Adipose tissue (tissue), 3 donors: Measurements from ENCODE around the gene CCDC182. TPM values are rescaled to one million over a fixed set of nuclear protein-coding genes. Genes with fewer than 3 reads are reported as not detected.

ENCODE experiments used
- H3K27ac ChIP-seq: one replicate; pipeline ENCODE4 v1.5.1; 2013; ENCODE audit warnings: low read depth, low read length
- WGBS, 3 donors: extraction: QIAGEN DNeasy Blood & Tissue Kit; methylation state at CpG; one replicate each; pipeline ENCODE4 v1.1.7; 2013; 5-methylcytosine and 5-hydroxymethylcytosine counted together
- polyA plus RNA-seq, 3 donors: library from polyadenylated mRNA; stranded (reverse); fragments of 200-250 nt; gene quantifications; one replicate each; pipeline ENCODE4 v1.2.3, GENCODE V29; 2013
- donor health status: healthy with polysubstance abuse.
- donor health status: Bipolar disorder and iron deficiency.
- donor health status: healthy.

The CCDC182 gene
- polyA plus RNA-seq, 3 donors = not detected

DNA sequence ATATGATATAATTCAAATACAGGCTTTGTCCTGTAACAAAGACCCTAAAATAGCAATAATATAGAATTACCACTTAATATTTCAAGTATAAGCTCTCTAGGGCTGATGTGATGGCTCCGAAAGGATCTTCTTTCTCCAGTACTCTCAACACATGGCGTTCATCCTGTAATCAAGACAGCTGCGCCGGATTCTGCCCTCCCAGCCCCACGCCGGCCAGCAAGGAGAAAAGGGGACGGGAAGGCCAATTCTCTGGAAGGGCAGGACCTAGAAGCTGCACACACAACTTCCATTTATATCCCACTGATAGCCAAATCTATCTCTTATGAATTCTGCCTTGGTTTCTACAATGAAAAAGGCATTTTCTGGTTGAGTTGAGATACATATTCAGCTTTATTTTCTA lies 32.0 kb downstream of the CCDC182 start:
- H3K27ac ChIP-seq = no peak overlapping the region
- 83 to 89% (median 86%) methylated on average over 7 of the region's 7 CpGs for WGBS, 3 donors

DNA sequence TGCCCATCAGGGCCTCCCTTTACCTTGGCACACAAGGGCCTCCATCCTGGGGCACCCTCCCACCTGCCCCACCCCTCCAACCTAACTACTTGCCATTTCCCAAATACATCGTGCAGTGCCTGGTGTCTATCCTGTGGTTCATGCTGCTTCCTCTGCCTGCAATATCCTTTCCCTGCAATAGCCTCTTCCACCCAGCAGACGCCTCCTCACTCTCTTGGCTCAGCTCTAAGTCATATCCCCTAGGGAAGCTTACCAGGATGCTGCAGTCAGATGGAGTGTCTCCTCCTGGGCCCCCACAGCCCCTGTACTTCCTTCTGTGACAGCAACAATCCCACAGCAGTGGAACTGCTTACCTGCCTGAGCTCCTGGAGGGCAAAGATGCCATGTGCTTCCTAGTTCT lies 36.7 kb downstream of the CCDC182 start:
- 22 to 76% (median 31%) methylated on average over 2 of the region's 2 CpGs for WGBS, 3 donors
- H3K27ac ChIP-seq = no peak overlapping the region

DNA sequence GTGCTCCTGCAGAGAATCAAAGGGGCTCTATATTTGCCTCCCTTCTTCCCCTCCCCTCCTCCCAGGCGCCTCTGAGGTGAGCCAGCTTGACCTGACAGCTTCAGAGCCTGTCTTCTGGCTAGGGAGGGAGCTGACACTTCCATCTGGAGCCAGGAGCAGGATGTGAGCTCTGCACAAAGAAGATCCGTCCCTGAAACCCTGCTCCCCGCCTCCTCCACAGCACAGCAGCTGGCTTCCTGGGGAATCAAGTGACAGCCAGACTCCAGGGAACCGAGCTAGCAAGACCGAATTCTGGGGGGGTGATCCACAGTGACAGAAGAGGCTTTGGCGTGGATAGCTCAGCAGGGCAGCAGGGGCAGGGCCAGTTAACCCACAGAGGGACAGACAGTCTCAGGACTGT lies 37.2 kb downstream of the CCDC182 start:
- H3K27ac ChIP-seq = no peak overlapping the region
- 28 to 41% (median 32%) methylated on average over 6 of the region's 6 CpGs for WGBS, 3 donors

DNA sequence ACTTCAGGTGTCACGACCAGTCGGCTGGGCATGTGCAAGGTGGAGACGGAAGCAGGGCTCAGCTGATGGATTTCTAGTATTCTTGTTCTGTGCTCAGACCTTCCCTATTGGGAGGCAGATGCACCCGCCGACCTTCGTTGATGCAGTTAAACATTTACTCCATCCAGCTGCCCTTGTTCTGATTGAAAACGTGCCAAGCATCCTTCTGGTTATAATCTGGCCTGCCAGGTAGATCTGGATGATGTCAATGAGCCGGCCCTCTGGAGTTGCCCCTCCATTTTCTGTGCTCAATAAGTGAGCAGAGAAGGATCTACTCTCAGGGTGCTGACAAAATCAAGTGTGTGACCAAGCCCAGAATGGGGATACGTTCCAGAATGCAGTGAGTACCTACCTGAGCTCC lies 38.3 kb downstream of the CCDC182 start:
- H3K27ac ChIP-seq = no peak overlapping the region
- WGBS, 3 donors = 41 to 89% (median 75%) methylated on average over 9 of the region's 9 CpGs

DNA sequence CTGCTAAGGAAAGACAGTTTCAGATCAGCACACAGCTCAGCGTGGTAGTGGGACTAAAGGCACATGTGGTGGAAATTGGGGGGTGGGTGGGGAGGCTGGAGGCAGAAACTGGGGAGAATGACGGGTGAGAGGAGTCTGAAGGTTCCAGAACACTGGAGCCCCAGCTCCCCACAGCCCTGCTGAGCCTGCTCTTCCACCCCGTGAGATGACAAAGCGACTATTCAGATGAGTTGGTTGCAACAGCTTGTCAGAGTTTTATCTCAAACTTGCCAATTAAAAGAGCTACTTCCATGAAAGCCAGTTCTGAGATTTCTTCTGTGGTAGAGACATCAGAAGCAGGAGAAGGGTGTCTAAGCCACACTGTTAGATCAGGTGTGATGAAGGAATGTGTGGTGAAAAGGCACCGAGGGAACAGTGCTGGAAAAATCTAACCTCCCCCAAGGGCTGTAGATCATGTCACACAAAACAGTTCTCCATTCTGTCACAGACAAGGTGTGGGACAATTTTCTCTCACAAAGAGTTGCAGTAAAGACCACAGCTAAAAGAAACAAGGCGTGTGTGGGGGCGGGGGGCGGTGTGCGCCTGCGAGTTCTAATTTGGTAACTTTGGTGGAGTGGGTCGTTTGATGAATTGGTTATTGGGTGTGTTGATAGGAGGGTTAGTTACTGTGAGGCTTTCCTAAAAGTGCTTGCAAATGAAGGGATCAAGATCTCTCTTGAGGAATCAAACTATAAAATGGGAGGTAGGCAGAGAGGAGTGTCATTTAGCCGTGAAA lies 39.0 kb downstream of the CCDC182 start:
- WGBS, 3 donors = 52 to 78% (median 66%) methylated on average over 12 of the region's 12 CpGs
- no peak overlapping the region for H3K27ac ChIP-seq

DNA sequence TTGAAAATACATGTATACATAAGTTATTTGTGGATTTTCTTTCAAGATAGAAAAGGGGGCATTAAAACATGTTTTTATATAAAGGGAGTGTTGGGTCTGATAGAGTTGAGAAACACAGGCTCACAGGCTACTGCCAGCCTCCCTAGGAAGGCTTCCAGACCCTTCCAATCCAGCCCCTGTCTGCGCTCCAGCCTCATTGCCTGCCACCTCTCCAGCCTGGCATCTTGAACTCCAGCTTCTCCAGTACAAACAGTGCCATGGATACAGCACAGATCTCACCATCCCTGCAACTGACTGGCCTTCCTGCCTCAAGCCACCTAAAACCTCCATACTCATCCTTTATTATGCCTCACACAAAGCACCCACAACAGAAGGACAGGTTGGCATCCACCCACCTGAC lies 40.7 kb downstream of the CCDC182 start:
- 95 to 100% (median 100%) methylated on average over 1 of the region's 1 CpG for WGBS, 3 donors
- H3K27ac ChIP-seq = no peak overlapping the region

DNA sequence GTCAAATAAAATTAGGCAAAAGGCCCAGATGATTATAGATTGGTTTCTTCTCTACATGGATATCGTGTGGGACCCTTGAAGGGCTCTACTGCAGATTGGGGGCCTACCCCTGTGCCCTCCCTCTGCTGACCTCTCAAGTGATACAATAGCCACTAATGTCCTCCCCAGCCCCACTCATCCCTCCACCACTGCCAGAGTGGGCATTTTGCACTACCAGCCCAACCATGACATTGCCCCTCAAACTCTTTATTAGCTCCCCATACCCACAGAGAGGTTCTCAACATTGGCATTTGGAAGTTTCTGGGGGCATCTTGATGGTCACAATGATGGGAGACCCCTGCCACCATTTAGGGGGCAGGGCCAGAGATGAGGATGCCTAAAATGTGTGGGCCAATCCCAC lies 41.8 kb downstream of the CCDC182 start:
- 96 to 100% (median 96%) methylated on average over 1 of the region's 1 CpG for WGBS, 3 donors

DNA sequence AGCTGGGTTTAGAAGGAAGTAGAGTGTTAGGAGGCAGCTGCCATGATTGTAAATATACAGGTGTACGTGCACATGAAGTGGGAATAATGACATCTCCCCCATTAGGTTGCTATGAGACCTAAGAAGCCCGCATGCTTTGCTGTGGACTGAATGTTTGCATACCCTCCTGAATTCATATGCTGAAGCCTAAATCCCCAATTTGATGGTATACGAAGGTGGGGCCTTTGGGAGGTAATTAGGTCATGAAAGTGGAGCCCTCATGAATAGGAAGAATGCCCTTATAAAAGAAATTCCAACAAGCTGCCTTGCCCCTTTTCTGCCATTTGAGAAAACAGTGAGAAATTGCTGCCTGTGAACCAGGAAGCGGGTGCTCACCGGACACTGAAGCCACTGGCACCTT lies 44.0 kb downstream of the CCDC182 start:
- 91 to 97% (median 93%) methylated on average over 5 of the region's 5 CpGs for WGBS, 3 donors
- H3K27ac ChIP-seq = no peak overlapping the region

More for the DNA sequence above, 41.8 kb downstream of the CCDC182 start:
- H3K27ac ChIP-seq = no peak overlapping the region

DNA sequence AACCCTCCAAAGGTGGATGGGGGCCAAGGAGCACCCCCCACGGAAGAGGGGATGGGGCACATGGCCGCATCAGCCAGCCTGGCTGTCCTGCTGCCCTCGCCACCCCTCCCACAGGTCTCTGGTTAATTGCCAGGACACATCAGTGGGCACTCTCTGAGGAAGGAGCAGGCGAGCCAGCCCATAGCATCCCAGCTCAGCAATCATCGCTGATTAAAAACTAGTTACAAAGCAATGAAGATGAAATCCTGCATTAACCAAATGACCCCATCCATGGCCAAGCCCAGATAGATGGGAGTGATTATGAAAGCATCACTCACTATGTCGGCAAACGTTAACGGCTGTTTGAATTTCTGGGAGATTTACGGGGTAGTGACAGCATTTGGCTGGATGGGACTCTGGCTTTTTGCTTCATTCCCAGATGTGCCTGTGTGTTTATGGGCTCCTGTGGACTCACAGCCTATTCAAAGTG lies 45.3 kb downstream of the CCDC182 start:
- no peak overlapping the region for H3K27ac ChIP-seq
- WGBS, 3 donors = 54 to 71% (median 68%) methylated on average over 9 of the region's 9 CpGs

DNA sequence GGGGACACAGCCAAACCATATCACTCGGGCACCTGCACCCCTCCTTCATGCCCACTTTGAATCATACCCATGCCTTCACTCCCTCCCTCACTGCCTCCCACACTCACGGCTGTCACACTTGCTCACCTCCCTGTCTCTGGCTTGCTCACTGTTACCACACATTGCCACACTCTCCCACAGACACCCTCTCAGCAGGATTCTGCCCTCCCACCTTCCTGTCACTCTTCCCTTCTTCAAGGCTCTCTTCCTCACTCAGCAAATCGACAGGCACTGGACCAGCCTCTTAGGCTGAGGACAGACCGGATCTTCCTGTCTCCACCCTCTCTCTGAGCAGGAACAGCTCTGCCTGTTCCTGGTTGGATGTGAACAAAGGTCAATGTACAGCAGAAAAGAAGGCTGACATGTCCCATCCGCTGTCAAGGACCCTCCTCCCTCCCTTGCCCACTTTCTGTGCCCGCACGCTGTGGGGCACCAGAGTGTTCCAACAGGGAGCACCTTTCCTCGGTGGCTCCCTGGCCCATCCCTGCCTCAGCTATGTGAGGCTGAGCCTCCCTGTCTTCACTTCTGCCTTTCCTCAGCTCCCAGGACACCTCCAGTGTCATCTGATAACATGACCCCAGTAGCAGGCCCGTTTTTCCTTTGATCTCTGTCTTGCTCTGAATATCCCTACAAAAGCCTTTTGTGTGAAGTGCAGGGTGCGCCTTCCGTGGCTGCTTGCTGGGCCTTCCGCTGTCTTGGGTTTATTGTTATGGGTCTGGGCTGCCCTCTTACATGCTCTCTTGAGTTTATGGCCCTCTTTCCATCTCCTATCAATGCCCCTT lies 47.0 kb downstream of the CCDC182 start:
- 69 to 74% (median 70%) methylated on average over 12 of the region's 12 CpGs for WGBS, 3 donors
- H3K27ac ChIP-seq = no peak overlapping the region

DNA sequence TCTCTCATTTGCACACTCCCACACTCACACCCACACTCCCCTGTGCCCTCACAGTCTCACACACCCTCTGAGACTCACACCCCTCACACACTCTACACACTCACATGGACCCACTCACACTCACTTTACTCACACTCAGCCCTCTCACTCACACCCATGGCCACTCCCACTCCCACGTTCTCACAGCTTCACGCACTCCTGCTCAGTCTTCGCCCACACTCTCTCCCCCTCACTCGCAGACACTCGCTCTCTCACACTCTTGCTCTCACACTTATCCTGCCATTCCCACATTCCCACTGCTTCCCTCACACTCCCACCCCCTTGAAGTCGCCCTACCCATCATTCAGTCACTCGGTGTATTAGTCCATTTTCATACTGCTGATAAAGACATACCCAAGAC lies 47.9 kb downstream of the CCDC182 start:
- WGBS, 3 donors = 94 to 96% (median 94%) methylated on average over 7 of the region's 7 CpGs
- H3K27ac ChIP-seq = no peak overlapping the region

DNA sequence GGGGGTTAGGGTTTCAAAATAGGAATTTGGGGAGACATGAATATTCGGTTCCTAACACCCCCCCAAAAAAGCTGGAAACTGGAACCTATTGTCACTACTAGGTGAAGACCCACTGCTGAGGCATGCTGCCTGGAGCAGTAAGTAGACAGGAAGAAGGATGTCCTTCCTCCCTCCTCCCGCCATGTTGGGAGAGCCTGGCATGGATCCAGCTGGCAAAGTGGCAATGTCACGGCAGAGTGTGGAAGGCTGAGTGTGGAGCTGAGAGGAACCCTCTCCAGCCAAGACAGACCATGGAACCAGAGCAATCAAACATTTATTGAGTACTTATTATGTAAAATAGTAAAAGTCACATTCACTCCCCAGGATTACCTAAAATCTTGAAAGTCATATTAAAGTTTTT lies 49.0 kb downstream of the CCDC182 start:
- 42 to 74% (median 57%) methylated on average over 3 of the region's 3 CpGs for WGBS, 3 donors
- no peak overlapping the region for H3K27ac ChIP-seq

Other genes starting within 250 kb of the CCDC182 start
- 10 to 100 TPM; 20.9 to 36.6 (median 25.7) TPM for gene MRPS23, start 104.7 kb upstream of the CCDC182 start, polyA plus RNA-seq
- gene CUEDC1, start 210.1 kb upstream of the CCDC182 start, polyA plus RNA-seq = 10 to 100 TPM; 14.6 to 46.2 (median 23.0) TPM
- gene VEZF1, start 243.0 kb upstream of the CCDC182 start, polyA plus RNA-seq = 10 to 100 TPM; 18.2 to 23.9 (median 20.8) TPM